Stimulated activated CD8-positive, alpha-beta memory T cell treated with anti-CD3 and anti-CD28 coated beads, Interleukin-4, amount 100 ng/mL, for 48 hours (primary cell): ENCODE data around the gene AIFM3.
"Not testable (repeated sequence)": the region's sequence is repeated elsewhere in the genome, so short reads cannot be mapped to it uniquely, and the experiment has no call there.

Experiments used
- DNase-seq: peaks from one replicate; pipeline ENCODE4 v3.0.0-alpha.2; 2020

The AIFM3 gene, protein sequence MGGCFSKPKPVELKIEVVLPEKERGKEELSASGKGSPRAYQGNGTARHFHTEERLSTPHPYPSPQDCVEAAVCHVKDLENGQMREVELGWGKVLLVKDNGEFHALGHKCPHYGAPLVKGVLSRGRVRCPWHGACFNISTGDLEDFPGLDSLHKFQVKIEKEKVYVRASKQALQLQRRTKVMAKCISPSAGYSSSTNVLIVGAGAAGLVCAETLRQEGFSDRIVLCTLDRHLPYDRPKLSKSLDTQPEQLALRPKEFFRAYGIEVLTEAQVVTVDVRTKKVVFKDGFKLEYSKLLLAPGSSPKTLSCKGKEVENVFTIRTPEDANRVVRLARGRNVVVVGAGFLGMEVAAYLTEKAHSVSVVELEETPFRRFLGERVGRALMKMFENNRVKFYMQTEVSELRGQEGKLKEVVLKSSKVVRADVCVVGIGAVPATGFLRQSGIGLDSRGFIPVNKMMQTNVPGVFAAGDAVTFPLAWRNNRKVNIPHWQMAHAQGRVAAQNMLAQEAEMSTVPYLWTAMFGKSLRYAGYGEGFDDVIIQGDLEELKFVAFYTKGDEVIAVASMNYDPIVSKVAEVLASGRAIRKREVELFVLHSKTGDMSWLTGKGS

DNA sequence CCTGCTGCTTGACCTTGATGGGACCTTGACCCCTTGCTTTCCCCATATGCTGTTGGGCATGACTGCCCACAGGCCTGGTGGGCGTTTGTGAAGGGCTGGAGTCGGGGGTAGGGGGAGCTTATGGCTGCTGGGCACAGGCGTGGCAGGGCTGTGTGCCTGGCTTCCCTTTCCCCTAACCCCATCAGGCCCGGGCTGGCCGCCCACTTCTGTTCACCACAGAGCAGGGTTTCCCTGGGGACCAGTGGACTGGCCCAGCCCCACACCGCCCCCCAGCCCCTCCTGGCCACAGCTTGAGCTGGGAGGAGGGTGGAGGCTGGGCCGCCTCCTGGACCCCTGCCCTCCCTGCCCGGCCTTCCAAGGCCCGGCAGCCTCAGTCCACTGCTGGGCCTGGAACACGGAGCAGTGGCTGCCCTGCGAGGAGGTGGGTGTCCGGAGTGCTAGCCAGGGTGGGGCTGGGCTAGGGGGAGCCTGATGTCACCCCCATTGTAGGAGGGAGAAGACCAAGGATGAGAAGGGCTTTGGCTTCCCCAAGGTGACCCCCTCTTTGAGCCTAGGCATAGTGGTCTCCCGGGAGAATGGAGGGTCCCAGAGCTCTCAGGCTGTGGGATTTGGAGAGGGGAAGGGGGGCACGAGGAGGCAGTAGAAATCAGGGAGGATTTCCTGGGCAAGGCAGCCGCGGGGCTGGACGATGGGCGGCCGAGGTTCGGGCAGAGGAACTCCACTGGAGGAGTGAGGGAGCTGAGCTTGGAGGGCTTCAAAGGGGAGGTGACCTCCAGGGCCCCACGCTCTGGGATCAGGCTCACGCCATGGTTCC lies at the start of gene AIFM3:
Gene AIFM3 (plus strand): TSS at position 373 of the 814 bp plus-strand sequence. CDS start 690 bp downstream, outside the sequence.
- no peak for DNase-seq

DNA sequence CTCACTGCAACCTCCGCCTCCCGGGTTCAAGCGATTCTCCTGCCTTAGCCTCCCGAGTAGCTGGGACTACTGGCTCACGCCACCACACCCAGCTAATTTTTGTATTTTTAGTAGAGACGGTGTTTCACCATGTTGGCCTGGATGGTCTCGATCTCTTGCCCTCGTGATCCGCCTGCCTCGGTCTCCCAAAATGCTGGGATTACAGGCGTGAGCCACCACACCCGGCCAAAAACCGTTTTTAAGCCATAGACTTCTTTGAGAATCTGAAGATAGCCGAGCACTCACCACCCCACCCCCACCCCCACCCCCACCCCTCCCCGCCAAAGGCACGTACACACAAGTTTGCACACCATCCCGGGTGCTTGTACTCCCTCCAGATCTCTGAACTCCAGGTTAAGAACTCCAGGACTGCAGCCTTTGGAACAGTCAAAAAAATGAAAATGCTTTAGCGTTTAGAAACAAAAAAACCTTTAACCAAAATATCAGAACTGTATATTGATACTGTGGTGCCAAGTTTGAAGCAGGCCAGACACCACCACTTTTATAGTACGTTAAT lies 48.3 kb upstream of the AIFM3 start:
- DNase-seq = no peak

DNA sequence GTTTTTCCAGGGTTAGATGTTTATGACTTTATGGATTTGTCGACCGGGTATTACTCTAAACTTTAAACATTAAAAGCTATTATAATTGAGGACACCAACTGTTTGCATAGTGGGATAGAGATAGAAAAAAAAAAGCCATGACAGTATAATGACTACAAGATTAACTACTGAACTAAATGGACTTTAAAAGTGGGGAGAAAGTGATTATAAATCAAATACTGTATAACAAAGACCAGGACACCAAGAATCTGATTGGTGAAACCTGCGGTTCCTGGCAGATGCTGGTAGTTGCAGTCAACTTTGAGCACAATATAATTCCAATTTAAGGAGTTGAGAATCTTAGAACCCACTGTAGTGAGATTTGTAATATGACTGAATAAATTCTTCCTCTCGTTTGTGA lies 47.3 kb upstream of the AIFM3 start:
- DNase-seq = no peak

DNA sequence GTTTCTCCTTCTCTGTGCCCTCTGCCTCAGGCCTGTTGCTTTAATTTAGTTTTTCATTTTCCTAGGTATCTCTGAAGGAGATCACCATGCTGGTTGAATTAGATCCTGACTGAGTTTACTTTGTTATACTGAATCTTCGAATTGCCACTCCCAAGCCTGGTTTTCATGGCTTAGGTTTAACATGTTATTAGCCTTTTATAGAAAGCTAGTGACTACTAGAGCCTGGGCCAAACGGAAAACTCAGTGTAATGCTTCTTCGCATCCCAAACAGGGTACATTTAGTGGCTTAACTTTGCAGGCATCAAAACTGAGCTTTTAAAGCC lies 46.2 kb upstream of the AIFM3 start:
- no peak for DNase-seq

DNA sequence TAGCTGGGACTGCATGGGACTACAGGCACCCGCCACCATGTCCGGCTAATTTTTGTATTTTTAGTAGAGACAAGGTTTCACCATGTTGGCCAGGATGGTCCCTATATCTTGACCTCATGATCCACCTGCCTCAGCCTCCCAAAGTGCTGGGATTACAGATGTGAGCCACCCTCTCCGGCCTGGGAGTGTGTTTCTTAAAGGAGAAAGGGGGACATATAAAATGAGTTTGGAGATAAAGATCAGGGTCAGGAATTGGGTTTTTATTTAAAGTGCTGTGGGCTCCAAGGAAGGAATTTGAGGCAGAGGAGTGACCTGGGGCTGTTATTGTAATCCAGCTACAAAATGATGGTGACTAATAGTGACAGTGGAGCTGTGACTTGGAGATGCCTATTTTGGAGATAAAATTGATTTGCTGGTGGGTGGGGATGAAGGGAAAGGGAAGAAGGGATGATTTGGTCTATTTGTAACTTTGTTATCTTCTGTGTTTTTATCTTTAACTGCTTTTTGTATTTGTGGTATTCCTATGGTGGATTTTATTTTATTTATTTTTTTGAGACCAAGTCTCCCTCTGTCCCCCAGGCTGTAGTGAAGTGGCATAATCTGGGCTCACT lies 44.8 kb upstream of the AIFM3 start:
- DNase-seq = no peak

DNA sequence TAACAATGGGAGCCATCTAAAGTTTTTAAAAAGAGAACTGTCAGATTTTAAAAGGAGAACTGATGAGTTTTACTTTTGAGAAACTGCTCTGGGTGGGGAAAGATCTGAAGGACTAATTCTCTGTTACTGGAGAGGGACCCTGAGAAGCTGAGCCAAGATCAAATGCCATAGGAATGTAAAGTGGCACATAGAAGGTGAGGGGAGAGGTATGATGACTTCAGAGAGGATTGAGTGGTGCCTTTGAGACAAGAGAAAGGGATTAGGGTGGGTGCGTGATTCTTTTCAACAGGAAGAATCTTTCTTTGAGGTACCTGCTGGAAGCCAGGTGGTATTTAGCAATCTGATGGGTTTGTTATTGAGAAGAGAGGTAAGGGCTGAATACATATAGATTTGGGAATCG lies 40.8 kb upstream of the AIFM3 start:
- no peak for DNase-seq

DNA sequence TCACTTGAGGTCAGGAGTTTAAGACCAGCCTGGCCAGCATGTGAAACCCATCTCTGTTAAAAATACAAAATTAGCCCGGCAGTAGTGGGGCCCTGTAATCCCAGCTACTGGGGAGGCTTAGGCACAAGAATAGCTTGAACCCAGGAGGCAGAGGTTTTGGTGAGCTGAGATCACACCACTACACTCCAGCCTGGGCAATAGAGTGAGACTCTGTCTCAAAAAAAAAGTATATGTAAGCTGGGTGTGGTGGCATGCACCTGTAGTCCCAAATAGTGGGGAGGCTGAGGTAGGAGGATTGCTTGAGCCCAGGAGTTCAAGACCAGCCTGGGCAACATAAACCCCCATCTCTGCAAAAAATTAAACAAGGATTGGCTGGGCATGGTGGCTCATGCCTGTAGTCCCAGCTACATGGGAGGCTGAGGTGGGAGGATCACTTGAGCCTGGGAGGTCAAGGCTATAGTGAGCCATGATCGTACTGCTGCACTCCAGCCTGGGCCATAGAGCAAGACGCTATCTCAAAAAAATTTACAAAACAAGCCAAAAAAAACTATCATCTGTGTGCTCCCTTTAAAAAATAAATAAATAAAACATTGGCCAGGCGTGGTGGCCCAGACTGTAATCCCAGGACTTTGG lies 39.0 kb upstream of the AIFM3 start:
- no peak for DNase-seq

DNA sequence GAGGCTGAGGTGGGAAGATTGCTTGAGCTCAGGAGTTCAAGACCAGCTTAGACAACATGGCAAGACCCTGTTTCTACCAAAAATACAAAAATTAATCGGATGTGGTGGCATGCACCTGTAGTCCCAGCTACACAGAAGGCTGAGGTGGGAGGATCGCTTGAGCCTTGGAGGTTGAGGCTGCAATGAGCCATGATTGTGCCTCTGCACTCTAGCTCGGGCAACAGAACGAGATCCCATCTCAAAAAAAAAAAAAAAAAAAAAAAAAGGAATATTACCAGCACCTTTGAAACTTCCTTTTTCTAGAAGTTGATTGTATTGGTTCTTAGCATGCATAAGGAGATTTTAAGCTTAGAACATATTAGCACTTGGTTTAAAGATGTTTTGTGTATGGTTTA lies 38.5 kb upstream of the AIFM3 start:
- no peak for DNase-seq

DNA sequence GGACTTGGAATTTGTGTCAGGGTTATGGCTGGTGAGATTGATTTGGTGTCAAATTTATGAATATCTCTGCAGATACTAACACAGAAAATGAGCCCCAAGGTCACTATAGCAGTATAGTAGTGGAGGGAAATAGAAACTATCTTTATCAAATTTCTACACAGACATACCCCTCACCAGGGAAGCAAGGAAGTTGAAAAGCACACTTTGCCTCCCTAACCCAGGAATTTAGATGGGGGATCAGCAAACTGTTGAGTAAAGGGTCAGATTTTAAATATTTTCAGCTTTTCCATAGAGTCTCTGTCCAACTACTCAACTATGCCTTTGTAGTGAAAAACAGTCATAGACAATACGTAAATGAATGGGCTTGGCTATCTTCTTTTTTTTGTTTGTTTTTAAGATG lies 37.1 kb upstream of the AIFM3 start:
- no peak for DNase-seq

DNA sequence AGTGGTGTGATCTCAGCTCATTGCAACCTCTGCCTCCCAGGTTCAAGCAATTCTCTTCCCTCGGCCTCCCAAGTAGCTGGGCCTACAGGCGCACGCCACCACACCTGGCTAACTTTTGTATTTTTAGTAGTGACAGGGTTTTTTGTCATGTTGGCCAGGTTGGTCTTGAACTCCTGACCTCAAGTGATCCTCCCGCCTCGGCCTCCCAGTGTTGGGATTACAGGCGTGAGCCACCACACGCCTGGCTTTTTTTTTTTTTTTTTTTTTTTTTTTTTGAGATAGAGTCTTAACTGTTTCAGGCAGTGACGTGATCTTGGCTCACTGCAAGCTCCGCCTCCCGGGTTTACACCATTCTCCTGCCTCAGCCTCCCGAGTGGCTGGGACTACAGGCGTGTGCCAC lies 36.6 kb upstream of the AIFM3 start:
- not testable (repeated sequence) for DNase-seq

DNA sequence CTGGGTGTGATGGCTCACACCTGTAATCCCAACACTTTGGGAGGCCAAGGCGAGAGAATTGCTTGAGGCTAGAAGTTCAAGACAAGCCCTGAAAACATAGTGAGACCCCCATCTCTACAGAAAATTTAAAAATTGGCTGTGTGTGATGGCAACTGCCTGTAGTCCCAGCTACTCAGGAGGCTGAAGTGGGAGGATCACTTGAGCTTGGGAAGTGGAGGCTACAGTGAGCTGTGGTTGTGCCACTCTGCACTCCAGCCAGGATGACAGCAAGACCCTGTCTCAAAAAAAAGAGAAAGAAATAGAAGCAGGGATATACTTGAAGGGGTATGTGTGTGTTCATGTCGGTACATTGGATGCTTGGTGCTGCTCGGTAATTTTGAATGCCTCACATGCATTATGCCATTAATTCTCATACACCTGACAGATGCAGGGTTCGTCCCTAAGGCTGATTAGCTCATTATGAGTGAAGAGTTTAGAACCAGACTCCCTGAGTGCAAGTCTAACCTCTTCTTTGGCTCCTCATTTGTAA lies 35.9 kb upstream of the AIFM3 start:
- no peak for DNase-seq

DNA sequence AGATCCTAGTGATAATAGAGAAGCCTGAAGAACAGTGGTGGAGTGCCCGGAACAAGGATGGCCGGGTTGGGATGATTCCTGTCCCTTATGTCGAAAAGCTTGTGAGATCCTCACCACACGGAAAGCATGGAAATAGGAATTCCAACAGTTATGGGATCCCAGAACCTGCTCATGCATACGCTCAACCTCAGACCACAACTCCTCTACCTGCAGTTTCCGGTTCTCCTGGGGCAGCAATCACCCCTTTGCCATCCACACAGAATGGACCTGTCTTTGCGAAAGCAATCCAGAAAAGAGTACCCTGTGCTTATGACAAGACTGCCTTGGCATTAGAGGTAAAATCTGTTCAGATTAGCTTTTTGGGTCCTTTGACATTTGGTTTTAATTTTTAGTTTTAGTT lies 33.1 kb upstream of the AIFM3 start:
- DNase-seq = no peak

DNA sequence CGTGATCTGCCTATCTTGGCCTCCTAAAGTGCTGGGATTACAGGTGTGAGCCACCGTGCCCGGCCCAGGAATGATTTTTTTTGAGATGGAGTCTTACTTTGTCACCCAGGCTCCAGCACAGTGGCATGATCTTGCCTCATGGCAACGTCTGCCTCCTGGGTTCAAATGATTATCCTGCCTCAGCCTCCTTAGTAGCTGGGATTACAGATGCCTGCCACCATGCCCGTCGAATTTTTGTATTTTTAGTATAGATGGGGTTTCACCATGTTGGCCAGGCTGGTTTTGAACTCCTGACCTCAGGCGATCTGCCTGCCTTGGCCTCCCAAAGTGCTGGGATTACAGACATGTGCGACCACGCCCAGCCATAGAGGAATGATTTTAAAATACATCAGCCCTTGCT lies 32.0 kb upstream of the AIFM3 start:
- not testable (repeated sequence) for DNase-seq

DNA sequence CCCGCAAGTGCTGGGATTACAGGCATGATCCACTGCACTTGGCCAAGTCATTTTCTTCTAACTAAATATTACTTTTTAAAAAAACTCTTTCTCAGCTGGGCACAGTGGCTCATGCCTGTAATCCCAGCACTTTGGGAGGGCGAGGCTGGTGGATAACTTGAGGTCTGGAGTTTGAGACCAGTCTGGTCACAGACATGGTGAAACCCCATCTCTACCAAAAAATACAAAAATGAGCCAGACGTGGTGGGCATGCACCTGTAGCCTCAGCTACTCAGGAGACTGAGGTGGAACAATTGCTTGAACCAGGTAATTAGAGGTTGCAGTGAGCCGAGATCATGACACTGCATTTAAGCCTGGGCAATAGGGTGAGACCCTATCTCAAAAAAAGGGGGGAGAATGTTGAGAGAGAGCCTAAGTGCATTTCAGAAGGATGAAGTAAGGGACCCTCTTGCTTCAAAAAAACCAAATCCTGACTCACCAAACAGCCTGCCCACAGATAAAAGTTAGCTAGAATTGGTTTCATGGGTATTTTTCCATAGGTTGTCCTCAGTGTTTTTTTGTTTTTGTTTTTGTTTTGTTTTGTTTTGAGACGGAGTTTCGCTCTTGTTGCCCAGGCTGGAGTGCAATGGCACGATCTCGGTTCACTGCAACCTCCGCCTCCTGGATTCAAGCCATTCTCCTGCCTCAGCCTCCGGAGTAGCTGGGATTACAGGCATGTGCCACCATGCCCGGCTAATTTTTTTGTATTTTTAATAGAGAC lies 31.1 kb upstream of the AIFM3 start:
- DNase-seq = not testable (repeated sequence)

DNA sequence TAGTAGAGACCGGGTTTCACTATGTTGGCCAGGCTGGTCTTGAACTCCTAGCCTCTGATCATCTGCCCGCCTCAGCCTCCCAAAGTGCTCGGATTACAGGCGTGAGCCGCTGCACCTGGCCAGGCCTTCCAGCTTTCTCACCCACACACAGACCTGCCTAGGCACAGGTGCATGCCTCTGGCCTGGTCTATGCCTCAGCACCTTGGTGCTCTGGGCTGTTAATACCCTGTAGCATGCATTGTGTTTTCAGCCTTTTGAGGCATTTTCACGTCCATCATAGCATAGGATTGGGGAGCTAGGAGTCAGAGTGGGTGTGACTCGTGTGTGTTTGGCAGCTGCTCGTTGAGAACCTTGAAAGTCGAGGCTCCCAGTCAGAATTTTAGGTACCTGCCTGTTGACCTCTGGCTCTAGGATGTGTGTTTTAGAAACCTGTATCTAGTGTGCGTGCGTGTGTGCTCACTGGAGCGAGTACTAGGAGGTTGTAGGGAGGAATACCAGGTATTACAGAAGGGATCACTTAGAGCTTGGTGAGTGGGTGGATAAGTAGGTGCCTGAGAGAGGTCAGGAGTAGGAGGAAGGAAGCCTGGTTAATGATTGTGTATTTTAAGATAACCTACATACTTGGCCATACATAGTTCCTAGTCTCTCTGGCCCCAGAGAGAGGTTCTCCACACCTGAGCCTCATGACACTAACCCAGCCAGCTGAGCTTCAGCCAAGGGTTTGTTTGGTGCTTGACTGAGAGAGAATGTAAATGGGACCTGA lies 29.8 kb upstream of the AIFM3 start:
- no peak for DNase-seq

DNA sequence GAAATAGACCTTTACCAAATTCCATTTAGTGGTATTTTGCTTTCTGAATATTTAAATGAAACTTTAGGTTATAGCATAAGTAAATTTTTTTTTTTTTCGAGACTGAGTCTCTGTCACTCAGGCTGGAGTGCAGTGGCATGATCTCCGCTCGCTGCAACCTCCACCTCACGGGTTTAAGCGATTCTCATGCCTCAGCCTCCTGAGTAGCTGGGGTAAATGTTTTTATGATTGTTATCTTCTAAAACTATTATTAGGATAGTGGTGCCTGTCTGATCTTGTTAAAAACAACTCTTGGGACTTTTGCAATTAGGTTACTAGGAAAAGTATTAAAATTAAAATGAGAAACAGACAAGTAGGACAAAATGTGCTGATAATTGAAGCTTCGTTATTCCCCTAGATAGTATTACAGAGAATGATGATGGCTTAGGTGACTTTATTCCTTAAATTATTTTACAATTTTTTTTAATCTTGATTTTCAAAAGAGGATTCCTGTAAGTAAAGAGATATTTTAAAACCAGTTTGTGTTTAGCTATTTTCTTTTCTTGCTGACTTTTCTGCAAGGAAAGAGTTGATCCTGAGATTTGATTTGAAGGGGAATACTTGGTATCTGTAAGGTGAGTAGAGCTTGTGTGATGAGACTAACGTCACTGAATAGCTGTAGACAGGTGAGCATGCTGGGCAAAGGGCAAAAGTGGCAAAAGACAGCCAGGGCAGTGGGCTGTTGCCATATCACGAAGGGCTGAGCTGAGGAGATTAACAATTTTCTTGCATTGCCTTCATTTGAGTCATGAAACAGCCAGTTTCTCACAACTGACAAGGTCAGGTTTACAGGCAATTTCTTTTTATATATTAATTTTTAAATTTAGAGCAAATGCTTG lies 29.0 kb upstream of the AIFM3 start:
- DNase-seq = no peak

DNA sequence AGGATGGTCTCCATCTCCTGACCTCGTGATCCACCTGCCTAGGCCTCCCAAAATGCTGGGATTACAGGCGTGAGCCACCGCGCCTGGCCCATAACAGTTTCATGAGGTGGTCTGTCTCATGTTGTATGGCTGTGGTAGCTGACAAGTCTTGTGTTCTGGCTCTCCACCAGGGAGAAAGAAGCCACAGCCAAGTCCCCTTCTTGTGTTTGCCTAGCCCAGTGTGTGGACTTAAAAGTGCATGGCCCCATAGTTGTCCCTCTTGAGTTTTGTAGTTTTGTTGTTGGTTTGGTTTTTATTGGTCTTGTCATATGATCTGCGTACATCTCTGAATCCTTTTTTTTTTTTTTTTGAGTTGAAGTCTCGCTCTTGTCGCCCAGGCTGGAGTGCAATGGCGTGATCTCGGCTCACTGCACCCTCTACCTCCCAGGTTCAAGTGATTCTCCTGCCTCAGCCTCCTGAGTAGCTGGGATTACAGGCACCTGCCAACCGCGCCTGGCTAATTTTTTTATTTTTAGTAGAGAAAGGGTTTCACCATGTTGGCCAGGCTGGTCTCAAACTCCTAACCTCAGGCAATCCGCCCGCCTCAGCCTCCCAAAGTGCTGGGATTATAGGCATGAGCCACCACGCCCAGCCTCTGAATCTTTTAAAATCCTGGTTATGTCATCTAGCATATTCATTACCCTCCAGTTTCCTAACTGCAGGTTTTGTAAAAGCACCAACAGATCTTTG lies 27.4 kb upstream of the AIFM3 start:
- DNase-seq = not testable (repeated sequence)

DNA sequence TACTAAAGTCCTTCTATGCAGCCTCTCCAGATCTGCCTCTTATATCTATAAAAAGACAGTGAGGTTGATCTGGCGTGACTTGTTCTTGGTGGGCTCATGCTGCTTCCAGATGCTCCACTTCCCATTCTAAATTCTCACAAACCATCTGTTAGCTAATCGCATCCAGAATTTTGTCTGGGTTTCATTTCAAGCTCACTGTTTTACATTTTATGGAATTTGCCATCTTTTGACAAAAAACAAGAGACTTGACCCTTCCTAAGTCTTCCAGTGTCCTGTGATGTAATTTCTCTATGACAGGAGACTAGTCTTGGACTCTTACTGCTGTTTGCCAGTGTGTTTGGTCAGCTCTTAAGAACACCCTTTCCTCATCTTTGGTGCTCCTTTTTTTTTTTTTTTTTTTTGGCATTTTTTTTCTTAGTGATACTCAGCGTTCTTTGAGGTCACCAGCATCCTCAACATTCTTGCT lies 26.8 kb upstream of the AIFM3 start:
- no peak for DNase-seq

DNA sequence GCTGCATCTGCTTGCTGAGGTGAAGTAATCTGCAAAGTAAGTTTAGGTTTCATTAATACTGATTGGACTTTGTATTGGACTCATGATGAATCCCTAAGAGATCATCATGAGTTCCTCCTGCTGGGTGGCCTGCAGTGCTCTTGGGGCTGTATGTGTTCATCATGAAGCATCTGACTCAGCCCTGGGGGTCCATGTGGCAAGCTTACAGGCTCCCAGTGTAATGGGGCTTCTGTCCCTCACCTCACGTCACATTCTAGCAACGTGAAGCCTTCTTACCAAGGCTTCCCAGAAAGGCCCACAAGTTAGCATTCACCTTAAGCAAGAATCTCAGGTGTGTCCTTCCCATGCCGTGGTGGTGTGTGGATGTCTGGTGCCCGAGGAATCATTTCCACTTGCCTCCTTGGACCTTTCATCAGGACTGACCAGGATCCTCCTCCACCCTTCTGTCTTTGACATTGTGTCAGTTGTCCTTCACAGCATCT lies 26.1 kb upstream of the AIFM3 start:
- no peak for DNase-seq
